Fibroblast of gingiva (primary cell): ENCODE measurements around the gene MICAL3.
A peak's percentile ranks its signal among the peaks of the same experiment; 100 is the strongest.
"Not testable (repeated sequence)": the region's sequence is repeated elsewhere in the genome, so short reads cannot be mapped to it uniquely, and the experiment has no call there.

Experiments used
- DNase-seq: peaks from one replicate; pipeline ENCODE4 v3.0.0-alpha.2; 2011; ENCODE audit warnings: low read depth

The MICAL3 gene

DNA sequence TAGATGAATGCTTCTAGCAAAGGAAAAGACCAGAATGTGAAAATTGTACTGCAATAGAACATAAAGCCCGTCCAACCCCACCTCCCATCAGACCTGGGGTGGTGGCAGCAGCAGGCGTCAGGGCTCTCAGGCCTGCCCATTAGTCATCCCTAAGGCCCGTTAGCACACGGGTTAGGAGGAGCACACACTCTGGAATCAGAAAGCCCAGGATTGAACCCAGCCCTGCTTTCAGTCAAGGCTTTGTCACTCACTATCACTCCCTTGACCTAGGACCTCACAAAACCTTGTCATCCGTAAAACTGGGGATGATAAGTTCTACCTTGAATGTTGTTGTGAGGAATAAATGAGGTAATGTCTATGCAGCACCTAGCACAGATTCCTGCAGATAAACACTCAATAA lies 26.9 kb downstream of the MICAL3 start:
- DNase-seq: no peak

GRCh38 chr22:17995256-17995655 lies 29.1 kb downstream of the MICAL3 start:
- not testable (repeated sequence) for DNase-seq

DNA sequence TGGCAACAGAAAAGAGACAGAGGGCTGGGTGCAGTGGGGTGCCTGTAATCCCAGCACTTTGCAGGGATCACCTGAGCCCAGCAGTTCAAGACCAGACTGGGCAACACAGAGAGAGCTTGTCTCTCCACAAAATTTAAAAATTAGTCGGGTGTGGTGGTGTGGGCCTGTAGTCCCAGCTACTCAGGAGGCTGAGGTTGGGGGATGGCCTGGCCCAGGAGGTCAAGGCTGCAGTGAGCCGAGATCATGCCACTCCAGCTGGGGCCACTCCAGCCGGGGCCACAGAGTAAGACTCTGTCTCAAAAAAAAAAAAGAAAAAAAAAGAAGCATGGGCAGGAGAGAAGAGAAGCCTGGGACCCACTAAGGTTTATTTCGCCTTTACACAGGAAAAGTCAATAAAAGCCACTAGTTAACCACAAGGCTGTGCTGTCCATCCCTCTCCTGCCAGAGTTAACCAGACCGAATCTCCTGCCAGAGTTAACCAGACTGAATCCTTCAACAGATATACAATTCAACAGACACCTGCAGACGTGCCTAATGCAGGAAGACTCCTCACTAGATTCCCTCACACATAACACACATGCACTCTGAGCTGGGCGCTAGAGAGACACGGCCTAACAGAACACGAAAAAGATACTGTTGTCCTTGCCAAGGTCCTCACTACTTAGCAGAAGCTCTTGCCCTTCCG lies 29.8 kb downstream of the MICAL3 start:
- DNase-seq: no peak

DNA sequence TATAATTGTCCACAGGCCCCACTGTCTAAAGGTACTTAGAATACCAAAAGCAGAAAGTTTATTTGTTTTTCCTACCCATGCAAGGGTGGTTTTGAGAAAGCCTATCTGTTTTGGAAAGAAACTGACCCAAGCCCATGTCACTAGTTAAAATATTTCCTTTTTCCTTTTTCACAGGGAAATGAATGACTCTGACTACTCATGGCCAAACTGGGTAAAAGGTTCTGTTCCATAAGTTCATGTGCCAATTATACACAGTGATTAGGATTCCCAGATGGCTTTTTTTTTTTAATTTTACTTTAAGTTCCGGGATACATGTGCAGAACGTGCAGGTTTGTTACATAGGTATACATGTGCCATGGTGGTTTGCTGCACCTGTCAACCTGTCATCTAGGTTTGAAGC lies 31.4 kb downstream of the MICAL3 start:
- not testable (repeated sequence) for DNase-seq

- DNase-seq: peak; percentile 22
These were observed 32.4 kb downstream of the MICAL3 start for GRCh38 chr22:17991992-17992391.

DNA sequence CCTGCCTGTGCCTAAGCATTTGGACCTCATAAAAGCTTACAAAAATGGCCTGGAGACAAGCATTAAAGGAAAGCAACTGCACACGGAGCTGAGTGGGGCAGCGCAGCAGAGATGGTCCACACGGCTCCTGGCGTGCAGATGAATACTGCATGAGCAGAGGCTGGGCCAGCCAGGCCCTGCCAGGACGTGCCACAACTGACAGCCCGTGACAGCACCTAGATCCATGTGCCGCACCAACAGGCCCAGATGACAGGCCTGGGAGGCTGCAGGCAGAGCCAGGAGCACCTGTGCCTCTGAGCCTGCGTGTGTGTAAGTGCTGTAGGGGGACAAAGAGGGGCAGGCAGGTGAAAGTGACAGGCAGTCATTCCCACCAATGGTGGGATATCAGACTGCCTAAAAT lies 33.4 kb downstream of the MICAL3 start:
- no peak for DNase-seq

DNA sequence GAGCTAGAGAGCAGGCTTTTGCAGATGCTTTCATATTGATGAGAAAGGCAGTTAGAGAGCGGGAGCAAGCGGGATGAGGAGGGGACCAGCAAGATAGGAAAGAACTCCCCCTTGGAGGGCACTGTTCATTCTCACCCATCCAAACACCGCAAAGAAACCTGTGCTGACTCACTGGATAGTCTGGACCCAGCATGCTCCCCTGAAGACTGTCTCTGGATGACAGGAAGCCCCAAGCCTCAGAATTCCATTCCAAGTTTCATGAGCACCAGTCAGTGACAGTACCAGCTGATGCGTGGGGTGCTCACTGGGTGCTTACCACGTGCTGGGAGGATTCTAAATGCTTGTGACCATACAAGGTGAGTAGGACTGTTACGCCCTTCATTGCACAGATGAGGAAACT lies 34.2 kb downstream of the MICAL3 start:
- no peak for DNase-seq

DNA sequence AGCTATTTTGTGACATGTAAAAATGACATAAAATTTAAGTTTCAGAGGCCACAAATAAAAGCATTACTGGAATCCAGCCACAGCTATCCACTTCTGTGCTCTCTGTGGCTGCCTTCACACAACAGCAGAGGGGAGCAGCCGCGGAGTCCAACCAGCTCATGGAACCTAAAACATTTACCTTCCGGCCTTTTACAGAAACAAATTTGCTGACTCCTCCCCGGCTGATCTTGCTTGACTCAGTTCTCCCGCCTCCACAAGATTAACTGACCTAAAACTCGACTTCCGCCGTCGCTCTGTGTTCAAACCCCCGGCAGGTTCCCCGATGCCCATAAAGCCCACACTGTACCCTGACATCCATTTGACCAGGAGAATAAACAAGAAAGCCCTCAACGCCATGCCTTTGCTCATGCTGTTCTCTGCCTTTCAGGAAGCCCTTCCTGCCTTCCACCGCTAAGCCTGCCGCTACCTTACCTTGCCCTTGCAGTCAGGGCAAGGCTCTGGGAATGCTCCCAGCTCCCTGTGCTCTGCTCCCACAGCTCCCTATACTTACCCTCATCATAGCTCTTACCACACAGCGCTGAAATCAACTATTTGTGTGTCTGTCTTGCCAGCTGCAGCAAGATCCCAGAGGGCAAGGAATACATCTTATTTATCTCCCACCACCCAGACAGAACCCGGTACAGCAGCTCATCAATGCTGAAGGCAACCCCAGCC lies 35.4 kb downstream of the MICAL3 start:
- no peak for DNase-seq

DNA sequence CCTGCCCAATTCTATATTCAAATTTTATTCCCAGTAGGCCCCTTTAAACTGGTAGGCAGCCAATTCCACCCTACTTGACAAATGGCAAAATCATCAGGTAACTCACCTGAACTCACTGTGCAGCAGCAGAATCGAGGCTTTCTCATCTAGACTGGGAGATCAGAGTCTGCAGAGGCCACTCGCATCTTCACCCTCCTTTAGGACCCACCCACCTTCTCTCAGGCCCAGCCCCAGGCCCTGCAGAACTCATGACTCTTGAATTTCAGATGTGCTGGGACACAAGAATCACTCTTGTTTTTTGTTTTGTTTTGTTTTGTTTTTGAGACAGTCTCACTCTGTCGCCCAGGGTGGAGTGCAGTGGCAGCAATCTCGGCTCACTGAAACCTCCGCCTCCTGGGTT lies 38.8 kb downstream of the MICAL3 start:
- no peak for DNase-seq

- not testable (repeated sequence) for DNase-seq
These were observed 39.3 kb downstream of the MICAL3 start for GRCh38 chr22:17985071-17985470.

GRCh38 chr22:17984114-17984513 lies 40.2 kb downstream of the MICAL3 start:
- no peak for DNase-seq

- DNase-seq: no peak
These were observed 41.7 kb downstream of the MICAL3 start for GRCh38 chr22:17982572-17983141.

GRCh38 chr22:17981497-17981896 lies 42.9 kb downstream of the MICAL3 start:
- no peak for DNase-seq

DNA sequence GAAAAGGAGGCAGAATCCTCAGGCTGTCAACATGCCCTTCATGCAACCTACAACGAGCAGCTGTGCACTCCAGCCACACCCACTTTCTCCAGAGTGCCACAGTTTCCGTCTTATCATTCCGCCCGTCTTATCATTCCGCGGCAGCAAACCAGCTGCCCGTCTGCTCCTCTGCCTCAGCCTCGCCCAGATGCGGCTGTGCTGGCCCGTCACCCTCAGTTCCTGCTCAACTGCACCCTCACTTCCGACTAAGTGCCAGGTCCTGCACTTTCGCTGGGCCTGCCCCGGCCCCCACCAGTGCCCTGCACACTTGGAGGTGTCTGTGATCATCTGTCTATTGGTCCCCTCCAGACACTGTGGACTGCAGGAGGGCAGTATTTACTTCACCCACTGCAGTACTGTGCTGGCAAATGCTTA lies 43.7 kb downstream of the MICAL3 start:
- no peak for DNase-seq

GRCh38 chr22:17980015-17980590 lies 44.3 kb downstream of the MICAL3 start:
- DNase-seq: no peak

DNA sequence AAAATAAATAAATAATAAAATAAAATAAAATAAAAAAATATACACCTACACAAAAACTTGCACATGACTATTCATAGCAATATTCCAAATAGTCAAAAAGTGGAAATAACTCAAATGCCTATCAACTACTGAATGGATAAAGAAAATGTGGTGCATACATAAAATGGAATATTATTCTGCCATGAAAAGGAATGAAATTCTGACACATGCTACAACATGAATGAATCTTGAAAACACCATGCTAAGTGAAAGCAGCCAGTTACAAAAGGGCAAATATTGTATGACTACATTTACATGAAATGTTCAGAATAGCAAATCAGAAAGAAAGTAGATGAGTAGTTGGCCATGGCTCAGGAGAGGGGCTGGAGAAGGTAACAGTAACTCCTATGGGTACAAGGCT lies 46.3 kb downstream of the MICAL3 start:
- no peak for DNase-seq

- DNase-seq: no peak
These were observed 47.0 kb downstream of the MICAL3 start for GRCh38 chr22:17977371-17977770.

DNA sequence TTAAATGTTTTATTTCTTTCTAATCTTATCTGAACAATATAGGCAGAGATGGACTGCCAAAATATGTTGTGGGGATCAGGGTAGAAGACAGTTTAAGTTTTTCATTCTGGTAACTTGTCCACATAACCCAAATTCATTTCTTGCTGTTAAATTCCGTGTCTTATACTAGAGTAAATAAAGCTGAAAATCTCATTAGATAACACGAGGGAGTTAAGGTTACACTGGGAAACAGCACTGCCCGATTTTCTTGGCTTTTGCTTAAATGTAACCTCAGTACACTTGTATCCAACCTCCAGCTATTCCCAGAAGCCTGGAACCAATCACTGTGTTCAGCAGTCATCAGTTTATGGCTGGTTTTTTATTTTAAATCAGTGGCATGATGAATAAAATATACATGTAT lies 48.2 kb downstream of the MICAL3 start:
- DNase-seq: no peak

DNA sequence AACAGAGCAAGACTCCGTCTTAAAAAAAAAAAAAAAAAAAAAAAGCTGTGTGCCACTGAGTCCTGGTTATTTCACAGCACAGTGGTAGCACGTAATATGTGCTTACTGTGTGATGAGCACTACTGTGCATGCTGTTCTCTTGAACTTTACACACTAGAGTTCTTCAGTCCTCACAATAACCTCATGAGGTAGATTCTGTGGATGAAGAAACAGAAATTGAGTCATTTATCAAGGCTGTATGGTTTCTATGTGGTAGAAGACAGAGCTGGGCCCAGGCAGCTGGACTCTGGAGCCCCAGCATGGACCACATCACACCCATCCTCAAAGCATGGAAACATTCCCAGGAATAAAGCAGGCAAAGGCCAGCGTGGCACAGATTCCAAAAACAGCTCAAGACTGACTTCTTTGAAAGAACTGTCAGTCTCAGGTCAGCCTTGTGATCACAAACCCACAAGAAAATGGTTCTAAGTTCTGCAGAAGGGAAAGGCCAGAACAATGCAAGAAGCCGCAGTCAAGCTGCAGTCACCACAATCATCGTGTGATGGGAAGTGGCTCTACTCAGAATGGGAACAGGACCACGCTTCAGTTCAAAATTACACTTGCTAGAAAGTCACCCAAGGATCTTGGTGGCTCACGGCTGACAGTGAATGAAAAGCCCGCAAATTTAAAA lies 49.5 kb downstream of the MICAL3 start:
- no peak for DNase-seq

DNA sequence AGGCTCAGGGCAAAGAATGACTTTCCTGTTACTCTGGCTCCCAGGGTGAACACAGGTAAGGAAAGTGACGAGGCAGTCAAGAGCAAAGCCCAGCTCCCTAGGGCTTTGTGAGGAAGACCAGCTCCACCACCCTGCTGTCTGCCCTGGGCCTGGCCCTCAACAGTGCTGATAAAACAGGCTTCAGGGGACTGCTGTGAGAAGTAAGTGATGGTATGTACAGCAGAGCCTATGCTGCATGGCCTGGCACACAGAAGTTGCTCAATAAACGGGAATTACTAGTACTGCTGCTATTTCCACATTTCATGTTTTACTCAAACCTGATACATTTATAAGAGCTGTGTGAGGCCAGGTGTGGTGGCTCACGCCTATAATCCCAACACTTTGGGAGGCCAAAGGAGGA lies 50.3 kb downstream of the MICAL3 start:
- DNase-seq: peak; percentile 31

DNA sequence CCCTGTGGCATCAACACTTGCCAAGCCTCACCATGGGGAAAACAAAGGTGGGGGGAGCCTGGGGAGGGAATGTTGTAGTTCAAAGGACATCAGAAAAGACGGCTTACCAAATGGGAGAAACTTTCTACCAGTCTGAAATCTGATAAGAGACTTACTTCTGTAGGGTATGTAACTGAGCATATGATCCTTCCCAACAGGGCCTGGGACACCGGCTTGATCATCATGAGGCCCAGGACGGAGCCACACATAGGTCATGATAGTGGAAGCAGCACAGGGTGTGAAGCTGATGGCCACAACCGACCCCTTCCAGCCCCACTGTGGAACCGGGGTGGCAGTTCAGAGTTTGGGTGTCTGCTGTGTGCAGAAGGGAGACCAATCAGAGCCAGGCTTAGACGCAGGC lies 51.1 kb downstream of the MICAL3 start:
- DNase-seq: no peak

- DNase-seq: peak; percentile 83
These were observed 51.8 kb downstream of the MICAL3 start for GRCh38 chr22:17972385-17973191.
